Stimulated activated CD8-positive, alpha-beta memory T cell treated with anti-CD3 and anti-CD28 coated beads, Interleukin-7, amount 100 ng/mL, for 4 hours (primary cell): ENCODE results near the gene AUNIP.

Source experiments
- DNase-seq, 2 donors: peaks; one replicate each; pipeline ENCODE4 v3.0.0-alpha.2; 2020; ENCODE audit warnings: low read depth in 2 of 2

AUNIP gene, protein sequence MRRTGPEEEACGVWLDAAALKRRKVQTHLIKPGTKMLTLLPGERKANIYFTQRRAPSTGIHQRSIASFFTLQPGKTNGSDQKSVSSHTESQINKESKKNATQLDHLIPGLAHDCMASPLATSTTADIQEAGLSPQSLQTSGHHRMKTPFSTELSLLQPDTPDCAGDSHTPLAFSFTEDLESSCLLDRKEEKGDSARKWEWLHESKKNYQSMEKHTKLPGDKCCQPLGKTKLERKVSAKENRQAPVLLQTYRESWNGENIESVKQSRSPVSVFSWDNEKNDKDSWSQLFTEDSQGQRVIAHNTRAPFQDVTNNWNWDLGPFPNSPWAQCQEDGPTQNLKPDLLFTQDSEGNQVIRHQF

DNA sequence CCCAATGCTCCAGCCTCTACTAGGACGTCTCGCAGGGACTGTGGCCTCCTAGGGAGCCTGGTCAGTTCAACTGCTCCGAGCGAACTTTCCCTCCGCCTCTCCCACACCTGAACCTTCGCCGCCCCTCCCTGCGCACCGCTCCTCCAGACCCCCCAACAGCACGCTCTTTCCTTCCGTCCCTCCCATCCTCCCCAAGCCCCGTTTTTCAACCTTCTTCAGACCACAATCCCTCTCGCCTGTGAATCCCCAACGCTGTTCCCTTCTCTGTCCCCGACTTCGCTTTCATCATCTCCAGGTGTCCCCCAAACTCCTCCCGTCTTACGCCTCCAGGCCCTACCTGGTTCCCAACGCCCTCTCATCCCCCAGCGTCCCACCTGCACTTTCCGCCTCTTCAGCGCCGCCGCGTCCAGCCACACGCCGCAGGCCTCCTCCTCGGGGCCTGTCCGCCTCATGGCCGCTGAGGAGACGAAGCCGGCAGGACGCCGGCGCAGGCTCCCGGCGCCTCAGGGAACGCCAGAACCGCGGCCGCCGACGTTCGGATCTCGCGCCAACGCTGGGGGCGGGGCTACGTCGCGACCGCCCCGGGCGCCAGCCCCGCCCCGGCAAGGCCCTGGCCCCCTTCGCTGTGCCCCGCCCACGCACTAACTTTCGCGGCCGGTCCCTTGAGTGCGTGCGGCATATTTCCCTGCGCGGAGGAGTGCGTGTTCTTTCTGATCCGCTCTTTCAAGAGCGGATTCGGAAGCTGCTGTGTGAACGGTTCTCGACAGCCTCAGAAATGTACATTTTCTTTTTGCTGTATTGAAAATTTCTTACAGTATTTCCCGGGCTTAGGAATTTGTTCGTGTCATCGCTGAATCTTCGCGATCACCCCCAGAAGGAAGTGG is at the start of gene AUNIP:
Gene AUNIP, minus strand, starts transcription at position 552 of the 884 bp plus-strand sequence. Its CDS starts 100 bp downstream, at position 452.
- DNase-seq = peak; percentile 78 to 88

DNA sequence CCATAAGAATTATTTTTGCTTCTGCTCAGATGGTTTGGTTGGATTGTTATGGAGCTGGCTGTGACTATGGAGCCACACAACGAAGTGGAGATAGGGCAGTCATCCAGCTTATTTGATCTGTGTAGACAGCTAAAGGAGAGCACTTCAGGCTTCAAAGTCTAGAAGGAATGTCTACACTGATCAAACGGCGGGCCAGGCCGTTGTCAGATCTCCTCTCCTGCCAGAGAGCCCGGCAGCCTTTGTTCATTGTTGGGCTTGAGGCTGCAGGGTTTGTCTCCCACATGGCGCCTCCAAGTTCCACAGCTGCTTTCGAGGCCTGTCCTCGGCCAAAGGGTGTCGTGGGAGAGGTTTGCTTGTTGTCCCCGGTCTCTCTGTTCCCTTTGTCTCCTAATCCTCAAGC is 49.8 kb upstream of the AUNIP start:
- no peak for DNase-seq

DNA sequence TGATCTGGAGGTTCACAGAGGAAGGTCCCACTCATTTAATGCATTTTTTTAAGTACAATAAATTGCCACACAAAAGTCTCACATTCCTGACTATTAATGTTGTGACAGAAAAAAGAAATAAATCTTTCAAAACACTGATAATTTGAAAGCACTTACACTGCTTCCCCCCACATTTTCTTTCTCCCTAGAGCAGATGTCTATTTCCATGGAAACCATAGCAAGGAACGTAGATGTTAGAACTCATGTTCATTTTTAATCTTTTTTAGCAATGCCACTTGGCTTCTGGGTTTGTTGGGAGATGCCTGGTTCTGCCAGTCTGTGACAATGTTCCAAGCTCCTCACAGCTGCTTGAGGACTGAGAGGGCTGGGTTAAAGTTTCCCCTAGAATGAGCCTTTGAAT is 48.9 kb upstream of the AUNIP start:
- DNase-seq = no peak

DNA sequence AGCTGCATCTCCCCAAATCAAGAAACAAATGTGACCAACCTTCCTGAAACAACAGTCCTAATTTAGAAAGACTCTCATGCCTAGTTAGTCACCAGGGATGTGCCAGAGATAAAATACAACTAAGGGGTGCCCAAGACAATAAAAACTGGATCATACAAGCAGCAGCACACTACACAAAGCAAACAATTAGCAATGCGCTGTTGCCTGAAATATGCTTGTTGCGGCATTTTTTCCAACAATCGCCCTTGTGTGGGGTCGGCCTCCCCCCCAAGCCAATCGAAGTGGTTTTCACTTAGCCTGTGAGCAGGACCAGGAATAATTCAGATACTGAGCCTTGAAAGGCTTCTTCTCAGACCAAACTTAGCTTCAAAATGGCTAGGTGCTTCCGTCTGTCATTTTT is 48.3 kb upstream of the AUNIP start:
- no peak for DNase-seq

DNA sequence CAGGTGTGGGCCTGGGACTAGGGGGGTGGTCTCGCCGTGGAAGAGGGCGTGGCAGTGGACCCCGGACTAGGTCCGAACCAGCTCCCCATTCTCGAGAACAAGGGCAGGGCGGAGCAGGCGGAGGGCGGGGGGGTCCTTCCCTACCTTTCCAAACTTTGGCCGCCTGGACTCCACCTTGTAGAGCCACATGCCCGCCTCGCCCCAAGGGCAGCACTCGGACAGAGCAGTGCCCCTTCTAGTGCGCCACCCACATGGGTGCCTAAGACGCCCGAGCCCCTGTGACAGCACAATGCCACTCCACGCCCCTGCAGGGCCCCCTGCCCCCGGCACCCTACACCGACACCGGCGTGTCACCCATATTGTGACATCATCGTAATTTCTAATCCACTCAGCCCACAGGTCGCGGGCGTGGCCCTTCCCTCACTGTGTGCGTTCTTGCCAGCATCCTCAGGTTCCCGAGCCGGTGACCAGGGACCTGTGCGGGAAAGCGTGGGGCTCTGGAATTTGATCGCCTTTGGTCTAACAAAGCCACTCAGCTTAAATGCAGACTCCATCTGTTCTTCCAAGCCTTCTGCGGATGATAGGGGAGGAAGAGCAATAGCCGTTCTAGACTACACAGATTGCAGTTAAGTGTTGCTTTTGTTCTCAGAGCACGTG is 47.5 kb upstream of the AUNIP start:
- DNase-seq = peak; percentile 5 to 8

DNA sequence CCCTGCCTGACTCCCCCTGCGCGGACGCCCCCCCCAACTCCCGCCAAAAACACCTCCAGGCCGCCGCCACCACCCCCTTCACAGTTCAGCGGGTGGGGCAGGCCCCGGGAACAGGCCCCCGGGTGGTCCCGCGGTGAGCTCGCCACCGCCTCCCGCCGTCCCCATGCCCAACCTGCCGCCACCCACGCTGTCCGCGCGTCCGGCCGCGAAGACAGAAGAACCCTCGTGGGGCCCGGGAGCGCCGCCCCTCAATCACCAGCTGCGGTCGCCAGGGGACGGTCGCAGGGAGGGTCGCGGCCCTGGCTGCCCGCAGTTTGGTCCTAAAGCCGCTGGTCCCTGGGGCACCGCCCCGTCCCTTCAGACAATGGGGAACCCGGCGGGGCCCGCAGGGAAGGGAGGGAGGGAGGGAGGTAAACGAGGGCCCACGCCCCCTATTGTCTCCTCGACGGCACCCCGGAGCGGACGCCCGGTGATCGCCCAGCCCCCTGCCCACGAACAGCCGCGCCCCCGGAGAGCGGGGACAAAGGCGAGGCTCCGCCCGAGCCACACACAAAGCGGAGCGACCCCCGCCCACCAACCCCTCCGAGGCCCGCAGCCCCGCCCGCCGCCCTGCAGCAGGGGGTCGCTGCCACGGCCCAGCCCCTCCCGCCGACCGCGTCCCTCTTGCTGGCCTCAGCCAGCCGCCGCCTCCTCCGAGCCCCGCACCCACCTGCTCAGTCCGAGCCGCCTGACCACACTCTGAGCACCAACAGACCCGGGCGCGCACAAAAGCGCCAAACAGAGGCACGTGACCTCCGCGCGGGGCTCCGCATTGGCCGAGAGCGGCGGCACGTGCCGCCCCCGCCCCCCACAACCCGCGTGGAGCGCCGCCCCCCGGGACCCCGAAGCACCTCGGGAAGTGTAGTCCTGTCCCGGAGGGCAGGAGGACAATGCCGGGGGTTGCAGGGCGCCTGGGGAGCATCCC is 46.7 kb upstream of the AUNIP start, which contains the start of gene STMN1:
Gene STMN1, minus strand, starts transcription at position 740 of the 964 bp plus-strand sequence. CDS start 1,743 bp downstream, outside the sequence.
- peak; percentile 74 to 86 for DNase-seq

DNA sequence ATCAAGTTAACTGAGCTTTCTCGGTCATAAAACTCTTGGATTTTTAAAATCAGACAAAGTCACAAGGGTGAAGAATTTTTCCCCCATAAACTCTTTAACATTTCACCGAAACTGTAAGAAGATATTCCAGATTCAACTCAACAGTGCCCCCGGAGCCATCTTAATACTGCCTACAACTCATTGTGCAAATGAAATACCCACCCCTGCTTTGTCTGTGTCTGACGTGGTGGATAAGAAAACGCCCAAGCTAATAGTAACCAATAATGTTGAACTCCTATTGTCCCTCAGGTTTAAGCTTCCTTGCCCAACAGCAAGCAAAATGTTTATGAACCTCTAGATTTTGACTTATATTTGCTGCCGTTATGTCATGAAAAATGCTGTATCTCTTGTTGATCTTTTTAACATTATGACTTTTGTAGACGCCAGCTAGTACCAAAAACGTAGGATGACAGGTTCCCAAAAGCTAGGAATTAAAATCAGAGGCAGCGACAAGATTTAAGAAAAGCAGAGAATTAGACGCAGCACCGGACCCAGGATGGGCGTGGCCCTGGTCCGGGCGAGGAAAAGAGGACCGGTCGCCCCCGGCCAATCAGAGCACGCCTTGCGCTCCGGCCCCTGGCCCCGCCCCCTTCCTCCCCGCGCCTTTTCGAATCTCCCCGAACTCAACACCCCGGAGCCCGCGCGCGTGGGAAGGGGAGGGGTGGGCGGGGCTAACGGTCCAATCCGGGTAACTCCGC is 45.9 kb upstream of the AUNIP start:
- peak; percentile 85 to 92 for DNase-seq

DNA sequence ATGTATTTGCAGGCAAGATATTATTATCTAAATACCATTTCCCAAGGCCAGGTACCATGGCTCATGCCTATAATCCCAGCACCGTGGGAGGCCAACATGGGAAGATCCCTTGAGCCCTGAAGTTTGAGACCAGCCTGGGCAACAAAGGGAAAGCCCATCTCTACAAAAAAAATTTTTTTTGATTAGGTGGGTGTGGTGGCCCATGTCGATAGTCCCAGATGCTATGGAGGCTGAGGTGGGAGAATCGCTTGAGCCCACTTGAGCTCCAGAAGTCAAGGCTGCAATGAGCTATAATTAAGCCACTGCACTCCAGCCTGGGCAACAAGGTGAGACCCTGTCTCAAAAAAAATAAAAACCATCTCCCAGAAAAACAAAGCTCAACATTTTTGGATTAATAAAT is 44.7 kb upstream of the AUNIP start:
- DNase-seq = no peak

DNA sequence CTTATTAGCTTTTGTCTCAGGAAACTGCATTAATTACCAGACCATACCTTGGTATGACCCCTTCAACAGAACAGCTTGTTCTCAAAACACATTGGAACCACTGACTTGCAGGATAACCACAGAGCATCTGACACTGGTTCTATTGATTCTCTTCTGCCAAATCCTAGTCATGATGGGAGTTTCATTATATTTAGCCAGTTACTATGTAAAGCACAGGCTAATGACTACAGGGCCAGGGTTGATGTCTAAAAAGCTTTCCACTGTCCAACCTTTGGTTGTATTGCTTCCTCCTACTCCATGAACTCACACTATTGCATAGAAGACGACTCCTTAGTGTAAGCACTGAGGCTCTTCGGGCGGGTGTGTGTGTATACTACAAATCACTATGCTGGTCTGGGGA is 43.2 kb upstream of the AUNIP start:
- no peak for DNase-seq

DNA sequence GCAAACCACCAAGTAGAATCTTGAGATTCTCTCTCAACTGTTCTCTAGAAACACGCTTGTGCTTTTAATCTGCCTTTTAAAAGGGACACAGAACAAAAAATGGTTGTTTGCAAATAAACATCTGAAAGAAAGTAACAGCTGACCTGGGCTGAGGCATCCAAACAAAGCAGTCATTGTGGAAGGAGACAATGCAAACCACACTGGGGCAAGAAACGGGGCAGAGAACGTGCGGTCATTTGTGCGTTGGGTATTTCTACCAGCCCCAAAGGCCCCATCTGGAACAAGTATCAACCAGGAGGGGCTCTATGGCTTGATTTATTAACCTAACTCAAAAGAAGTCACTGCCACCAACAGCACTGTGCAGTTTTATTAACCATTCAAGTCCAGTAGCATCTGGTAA is 41.0 kb upstream of the AUNIP start:
- DNase-seq = no peak

DNA sequence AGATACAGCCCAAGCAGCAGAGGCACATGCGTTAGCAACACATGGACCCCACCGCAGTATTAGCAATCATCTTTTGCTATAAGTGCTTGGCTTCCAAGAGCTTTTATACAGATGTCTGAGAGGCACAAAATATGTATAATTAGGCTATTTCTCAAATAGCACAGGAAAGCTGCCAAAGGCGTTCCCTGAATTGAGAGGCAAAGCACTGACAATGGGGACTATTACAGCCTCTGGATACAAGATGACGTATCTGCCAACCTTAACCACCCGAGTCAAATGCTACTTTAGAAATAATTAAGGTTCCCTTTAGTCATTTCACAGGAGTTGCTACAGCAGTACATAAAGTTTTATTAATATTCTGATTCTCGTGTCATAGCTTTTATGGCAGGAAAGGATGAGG is 40.5 kb upstream of the AUNIP start:
- DNase-seq = no peak

DNA sequence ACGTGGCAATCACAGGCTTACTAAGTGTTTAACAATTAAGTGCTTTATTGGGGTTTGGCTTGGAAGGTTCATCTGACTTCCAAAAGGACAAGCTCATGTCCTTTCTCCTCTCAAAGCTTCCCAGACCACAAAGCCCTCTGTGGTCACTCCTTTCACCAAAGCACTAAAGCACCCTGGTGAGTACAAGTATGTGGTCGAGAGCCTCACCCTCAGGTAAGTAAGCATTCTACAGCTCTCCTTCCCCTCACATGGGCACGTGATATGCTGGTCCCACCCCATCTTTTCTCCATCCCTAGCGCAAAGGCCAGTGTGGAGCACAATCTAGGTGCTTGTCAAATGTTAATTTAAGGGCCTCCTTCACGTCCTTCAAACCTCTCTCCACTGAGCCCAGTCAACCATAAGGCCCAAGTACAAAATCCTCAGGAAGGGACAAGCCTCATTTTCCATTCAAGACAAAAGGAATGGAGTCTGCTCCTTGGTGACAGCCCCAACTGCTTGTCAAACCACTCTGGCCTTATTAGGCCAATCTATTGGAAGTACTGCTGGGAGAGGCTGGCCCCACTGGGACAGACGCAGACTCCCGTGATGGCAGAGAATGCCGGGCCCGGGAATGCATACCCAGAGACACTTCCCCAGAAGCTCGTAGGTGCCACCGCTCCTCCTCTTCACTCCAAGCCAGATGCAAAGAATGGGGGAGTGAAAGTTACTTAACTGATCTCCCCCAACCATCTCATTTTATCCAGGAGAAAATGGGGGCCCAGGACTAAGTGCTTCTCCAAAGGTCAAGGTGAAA is 39.2 kb upstream of the AUNIP start:
- no peak for DNase-seq

DNA sequence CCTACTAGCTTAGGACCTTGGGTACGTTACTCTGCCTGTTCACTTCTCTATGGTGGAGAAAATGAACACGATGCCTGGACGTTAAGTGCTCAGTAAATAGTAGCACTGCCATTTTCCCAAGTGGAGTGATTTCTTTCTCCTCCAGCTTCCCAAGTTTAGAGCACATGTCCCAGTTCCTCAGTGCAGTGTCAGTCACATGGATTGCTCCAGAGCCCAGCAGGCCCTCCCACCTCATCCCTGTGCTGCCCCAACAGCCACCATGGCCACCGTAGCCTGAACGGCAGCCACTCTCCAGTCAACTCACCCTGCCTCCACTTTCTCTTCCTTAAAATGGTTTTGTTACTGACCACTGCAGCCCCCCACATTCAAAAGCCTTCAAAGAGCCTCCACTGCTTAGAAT is 38.5 kb upstream of the AUNIP start:
- DNase-seq = no peak

DNA sequence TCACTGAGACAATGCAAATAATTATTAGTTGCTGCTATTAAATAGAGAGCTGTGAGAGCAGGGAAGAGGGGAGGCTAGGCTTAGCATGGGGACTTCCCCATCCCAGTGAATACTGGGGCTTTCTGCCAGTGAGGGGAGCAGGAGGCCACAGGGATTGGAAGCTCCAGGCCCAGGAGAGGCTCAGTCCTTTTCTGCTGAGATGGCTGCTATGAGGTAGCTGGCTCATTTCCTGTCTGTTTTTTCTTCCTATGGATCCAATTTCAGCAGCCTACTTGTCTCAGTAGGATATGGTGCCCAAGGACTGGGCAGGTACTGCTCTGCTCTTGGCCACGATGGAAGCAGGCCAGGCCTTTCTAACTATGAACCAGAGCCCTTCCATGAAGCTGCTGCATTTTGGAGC is 37.0 kb upstream of the AUNIP start:
- DNase-seq = no peak

DNA sequence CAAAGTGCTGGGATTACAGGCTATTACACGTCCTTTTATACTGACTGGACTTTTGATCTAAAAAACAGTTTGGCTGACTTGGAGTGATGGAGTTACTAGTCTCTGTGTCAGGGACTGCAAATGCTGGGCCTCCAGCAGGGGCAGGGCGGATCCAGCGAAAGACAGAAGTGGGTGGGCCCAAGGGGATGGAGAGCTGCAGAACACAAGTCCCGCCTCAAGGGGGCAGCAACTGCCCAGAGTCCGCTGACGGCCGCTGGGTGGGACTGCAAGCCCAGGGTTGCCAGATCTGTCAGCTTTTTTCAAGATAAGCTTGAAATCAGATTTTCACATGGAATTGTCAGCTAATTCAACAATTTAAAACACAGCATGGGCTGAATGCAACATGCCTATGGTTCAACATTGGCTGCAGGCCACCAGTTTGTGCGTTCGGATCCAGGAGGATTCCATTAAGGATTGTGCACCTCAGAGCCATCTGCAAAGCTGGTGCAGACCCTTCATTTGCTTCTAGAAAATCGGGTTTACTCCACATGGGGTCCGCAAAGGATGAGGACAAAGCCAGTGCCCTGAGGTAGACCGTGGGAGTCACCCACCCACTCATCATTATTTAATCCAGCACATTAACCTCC is 36.2 kb upstream of the AUNIP start:
- peak; percentile 80 for DNase-seq

DNA sequence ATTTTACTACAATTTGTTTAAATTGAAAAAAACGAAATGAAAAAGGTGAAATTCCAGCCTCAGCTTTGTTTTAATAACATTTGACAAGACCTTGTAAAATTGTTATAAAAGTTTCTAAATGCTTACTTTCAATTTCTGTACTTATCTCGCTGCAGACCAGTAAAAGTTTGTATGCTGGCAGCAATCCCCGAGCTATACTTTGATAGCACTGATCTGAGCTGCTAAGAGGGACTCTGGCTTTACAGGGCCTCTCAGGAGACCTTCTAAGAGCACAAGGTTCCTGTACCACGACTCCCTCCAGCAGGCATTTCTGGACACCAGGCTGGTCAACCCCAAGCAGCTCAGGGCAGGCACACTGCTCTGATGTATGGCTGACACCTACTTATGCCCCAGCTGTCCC is 33.9 kb upstream of the AUNIP start:
- no peak for DNase-seq

DNA sequence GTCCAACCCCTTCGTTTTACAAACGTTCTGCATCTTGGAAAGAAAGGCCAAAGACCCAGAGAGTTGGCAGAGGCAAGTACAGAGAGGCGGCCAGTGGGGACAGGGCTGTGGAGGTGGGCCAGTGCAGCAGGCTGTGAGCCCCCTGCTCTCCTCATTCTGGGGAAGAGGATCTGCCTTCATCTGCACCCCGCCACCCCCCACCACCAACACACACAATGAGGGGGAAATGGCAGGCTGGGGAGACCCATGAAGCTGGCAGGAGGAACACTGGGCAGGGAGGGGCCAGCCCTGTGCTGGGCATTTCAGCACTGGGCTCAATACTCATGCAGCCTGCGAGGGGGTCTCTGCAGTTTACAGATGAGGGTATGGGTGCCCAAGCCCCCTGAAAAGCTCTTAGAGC is 32.3 kb upstream of the AUNIP start:
- DNase-seq = no peak

DNA sequence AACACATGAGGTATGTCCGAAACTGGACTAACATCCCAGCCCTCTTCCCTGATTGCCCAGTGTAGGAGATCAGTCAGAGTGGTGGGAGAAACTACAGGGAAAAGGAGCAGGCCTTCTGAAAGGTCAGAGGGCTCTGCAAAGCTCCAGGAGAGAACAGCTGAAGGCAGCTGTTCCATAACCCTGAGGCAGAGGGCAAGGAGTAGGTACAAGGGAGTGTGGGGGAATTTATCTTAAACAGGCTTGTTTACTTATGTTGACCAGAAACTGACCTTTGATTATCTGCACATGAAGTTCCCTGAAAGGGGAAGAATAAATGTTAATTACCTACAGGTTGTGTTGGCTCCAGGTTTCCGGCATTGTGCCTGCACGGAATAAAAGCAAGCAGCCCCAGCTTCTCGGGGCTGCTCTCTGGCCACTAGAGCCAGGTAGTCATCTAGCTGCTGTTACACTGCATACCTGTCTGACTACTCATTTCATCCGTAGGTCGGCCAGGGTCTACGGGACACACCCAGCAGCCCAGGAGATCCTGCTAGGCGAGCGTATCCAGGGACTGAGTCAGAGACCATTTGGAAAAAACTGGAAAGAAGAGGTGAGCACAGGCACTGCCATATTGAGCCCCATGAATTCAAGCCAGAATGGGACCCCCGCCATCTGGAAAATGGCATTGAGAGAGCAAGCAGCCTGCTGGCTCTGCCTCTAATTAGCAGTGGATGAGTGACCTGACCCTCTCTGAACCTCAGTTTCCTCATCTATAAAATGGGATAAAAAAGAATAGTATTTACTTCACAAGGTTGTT is 31.2 kb upstream of the AUNIP start:
- DNase-seq = no peak
